CD8-positive, alpha-beta memory T cell (primary cell): ENCODE measurements around the gene CEBPE. TPM values are rescaled to one million over a fixed set of nuclear protein-coding genes. Genes with fewer than 3 reads are reported as not detected.

Source experiments
- CTCF ChIA-PET: fragments of 350-600 bp; sonication (Branson Sonifier 250); formaldehyde crosslinking; loops from one replicate; lab custom pipeline; 2021; ENCODE audit warnings: antibody characterized with exemption; lab: Charles Lee
- POLR2A ChIA-PET: fragments of 350-600 bp; sonication (Branson Sonifier 250); formaldehyde crosslinking; loops from one replicate; lab custom pipeline; 2021; ENCODE audit warnings: antibody characterized with exemption; lab: Charles Lee
- DNase-seq, 5 donors: peaks; one replicate each; pipeline versions ENCODE4 v3.0.0 to v3.0.0-alpha.2; 2020 to 2022; ENCODE audit warnings: mixed read lengths in 1 of 5
- H3K27ac ChIP-seq: one replicate; pipeline ENCODE4 v1.7.0; 2013; ENCODE audit warnings: low read depth, mild to moderate bottlenecking, low read length, moderate library complexity
- H3K27me3 ChIP-seq: 2 replicates; pipeline ENCODE4 v1.7.0; 2013; ENCODE audit warnings: low read length, mild to moderate bottlenecking; ENCODE audit not compliant: insufficient read depth, poor library complexity, severe bottlenecking
- H3K36me3 ChIP-seq: 2 replicates; pipeline ENCODE4 v1.7.0; 2013; ENCODE audit warnings: mild to moderate bottlenecking, low read length, moderate library complexity; ENCODE audit not compliant: insufficient read depth
- H3K4me1 ChIP-seq: 2 replicates; pipeline ENCODE4 v1.7.0; 2013; ENCODE audit warnings: mild to moderate bottlenecking, low read length, moderate library complexity; ENCODE audit not compliant: insufficient read depth
- H3K4me3 ChIP-seq: 2 replicates; pipeline ENCODE4 v1.7.0; 2013; ENCODE audit warnings: mild to moderate bottlenecking, low read length
- H3K9me3 ChIP-seq: 2 replicates; pipeline ENCODE4 v1.7.0; 2013; ENCODE audit warnings: mild to moderate bottlenecking, low read length
- H3K27ac Mint-ChIP-seq, 8 donors: one replicate each; pipeline ENCODE4 v1.8.0; 2020 to 2021; ENCODE audit warnings: mixed read lengths in 8 of 8, mild to moderate bottlenecking in 6 of 8, inconsistent platforms in 3 of 8, moderate library complexity in 3 of 8
- H3K27me3 Mint-ChIP-seq, 2 donors: one replicate each; pipeline ENCODE4 v1.8.0; 2020 to 2021; ENCODE audit warnings: mixed read lengths in 2 of 2, mild to moderate bottlenecking in 1 of 2, moderate library complexity in 1 of 2
- H3K36me3 Mint-ChIP-seq, 3 donors: one replicate each; pipeline ENCODE4 v1.8.0; 2020 to 2021; ENCODE audit warnings: mixed read lengths in 3 of 3, inconsistent platforms in 1 of 3, mild to moderate bottlenecking in 1 of 3
- H3K4me1 Mint-ChIP-seq, 3 donors: one replicate each; pipeline ENCODE4 v1.8.0; 2020 to 2021; ENCODE audit warnings: mixed read lengths in 3 of 3, inconsistent platforms in 1 of 3, mild to moderate bottlenecking in 1 of 3
- H3K4me3 Mint-ChIP-seq, 7 donors: one replicate each; pipeline ENCODE4 v1.8.0; 2020 to 2021; ENCODE audit warnings: mixed read lengths in 7 of 7, mild to moderate bottlenecking in 6 of 7, moderate library complexity in 4 of 7, inconsistent platforms in 2 of 7
- H3K9me3 Mint-ChIP-seq, 5 donors: one replicate each; pipeline ENCODE4 v1.8.0; 2020 to 2022; ENCODE audit warnings: mixed read lengths in 5 of 5, mild to moderate bottlenecking in 3 of 5, moderate library complexity in 2 of 5, inconsistent platforms in 1 of 5
- polyA plus RNA-seq: library from polyadenylated mRNA; unstranded; fragments of 300-500 nt; fragmentation: Illumina TruSeq; gene quantifications from one replicate; pipeline ENCODE4 v1.2.3, GENCODE V29; 2021
- total RNA-seq, 2 experiments: library from RNA; stranded (reverse); gene quantifications; one replicate each; pipeline ENCODE4 v1.2.3, GENCODE V29; 2021

CEBPE gene
- total and polyA plus RNA-seq, 3 experiments from 2014 or later: 0.16 to 0.22 TPM; not detected in 1

DNA sequence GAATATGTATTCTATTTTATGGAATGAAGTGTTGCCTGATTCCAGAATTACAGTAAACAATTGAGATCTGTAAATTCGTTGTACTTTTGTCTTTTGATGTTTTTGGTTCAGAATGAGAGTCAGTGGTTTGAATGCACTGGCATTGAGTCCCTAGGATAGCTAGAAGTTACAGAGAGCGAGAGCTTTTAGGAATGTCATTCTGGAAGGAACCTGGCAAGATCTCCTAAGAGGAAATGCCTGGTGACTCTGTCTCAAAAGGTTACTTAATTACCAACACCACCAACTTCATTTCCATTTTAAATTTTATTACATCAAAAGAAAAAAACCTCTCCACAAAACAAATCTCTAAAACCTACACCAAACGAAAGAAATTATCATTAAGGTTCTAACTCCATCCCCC lies 6.0 kb upstream of the CEBPE start:
- H3K27me3 ChIP-seq: no peaks in the 10 kb centered on the region
- Mint-ChIP-seq H3K27me3 (peaks cover 9 to 12% of the 10 kb centered on the region in 2 donors), H3K36me3 (no peaks in the 10 kb centered on the region), H3K9me3 (no peaks in the 10 kb centered on the region), H3K27ac (no peak overlapping the region), H3K4me1 (peaks cover 17 to 23% (median 17%) of the 10 kb centered on the region in 3 donors), H3K4me3 (no peak overlapping the region)
- no peak overlapping the region for H3K4me3 ChIP-seq
- CTCF ChIA-PET: interaction anchor here (2.6 kb wide), 1 partner anchor 62 kb away, joined by 8 read pairs; no protein-coding TSS in a partner anchor
- H3K27ac ChIP-seq: no peak overlapping the region
- no peak for DNase-seq
- POLR2A ChIA-PET: no interaction called here
- H3K4me1 ChIP-seq: peaks cover 18% of the 10 kb centered on the region
- H3K36me3 ChIP-seq: no peaks in the 10 kb centered on the region
- no peaks in the 10 kb centered on the region for H3K9me3 ChIP-seq

DNA sequence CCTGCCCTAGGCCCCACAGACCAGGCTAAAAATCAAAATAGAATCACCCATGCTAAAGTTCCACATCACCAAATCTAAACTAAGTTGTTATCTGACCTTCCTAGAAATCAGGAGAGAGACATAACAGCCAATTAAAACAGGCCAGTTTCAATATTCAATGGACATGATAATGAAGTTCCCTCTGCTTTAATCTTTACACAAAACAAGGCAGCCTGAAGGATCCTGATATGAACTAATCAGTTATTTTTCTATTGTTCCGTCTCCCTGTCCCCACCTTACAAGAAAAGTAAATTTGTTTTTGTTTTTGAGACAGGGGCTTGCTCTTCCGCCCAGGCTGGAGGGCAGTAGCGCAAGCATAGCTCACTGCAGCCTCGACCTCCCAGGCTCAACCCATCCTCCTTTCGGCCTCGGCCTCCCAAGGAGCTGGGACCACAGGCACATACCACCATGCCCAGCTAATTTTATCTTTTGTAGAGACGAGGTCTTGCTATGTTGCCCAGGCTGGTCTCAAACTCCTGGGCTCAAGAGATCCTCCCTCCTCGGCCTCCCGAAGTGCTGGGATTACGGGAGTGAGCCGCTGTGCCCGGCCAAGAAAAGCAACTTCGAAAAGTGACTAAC lies 5.4 kb upstream of the CEBPE start:
- Histone ChIP-seq H3K9me3 (no peaks in the 10 kb centered on the region), H3K36me3 (no peaks in the 10 kb centered on the region), H3K4me3 (no peak overlapping the region), H3K4me1 (peaks cover 24% of the 10 kb centered on the region), H3K27me3 (no peaks in the 10 kb centered on the region), H3K27ac (no peak overlapping the region)
- DNase-seq: no peak
- Mint-ChIP-seq H3K27ac (peak overlapping the region in 1 of 8 donors; percentile 21), H3K9me3 (no peaks in the 10 kb centered on the region), H3K27me3 (peaks cover 9% of the 10 kb centered on the region in 2 donors), H3K4me3 (no peak overlapping the region), H3K4me1 (peaks cover 22 to 29% (median 23%) of the 10 kb centered on the region in 3 donors), H3K36me3 (no peaks in the 10 kb centered on the region)
- POLR2A ChIA-PET: no interaction called here
- CTCF ChIA-PET: interaction anchor here (1.7 to 2.6 kb wide), 2 partner anchors 62 to 197 kb away, joined by 4 to 8 read pairs; partner anchors contain the start of gene PABPN1

DNA sequence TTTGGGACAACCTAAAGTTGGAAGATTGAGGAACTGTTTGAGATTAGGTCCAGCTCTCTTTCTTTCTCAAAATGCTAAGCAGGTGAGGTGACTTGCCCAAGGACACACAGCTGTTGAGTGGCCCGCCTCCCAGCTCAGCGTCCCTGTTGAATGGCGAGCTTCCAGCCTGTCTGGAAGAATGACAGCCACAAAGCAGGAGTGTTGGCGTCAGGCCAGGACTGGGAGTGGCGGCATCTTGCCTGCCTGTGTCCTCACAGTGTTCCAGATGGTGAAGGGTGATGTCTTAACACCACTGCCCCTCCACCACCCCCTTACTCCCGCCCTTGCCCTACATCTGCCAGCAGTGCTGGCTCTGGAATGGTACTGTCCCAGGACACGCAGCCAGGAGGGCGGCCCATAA lies 4.4 kb upstream of the CEBPE start:
- Histone ChIP-seq H3K36me3 (no peaks in the 10 kb centered on the region), H3K4me3 (no peak overlapping the region), H3K4me1 (peaks cover 34% of the 10 kb centered on the region), H3K27ac (peak overlapping the region; percentile 41), H3K27me3 (no peaks in the 10 kb centered on the region), H3K9me3 (no peaks in the 10 kb centered on the region)
- no peak for DNase-seq
- no peak overlapping the region for H3K27ac Mint-ChIP-seq
- peaks cover 0 to 8% of the 10 kb centered on the region in 2 donors for H3K27me3 Mint-ChIP-seq
- H3K4me3 Mint-ChIP-seq: no peak overlapping the region
- ChIA-PET POLR2A (no interaction called here), CTCF (interaction anchor here (1.0 to 2.6 kb wide), 4 partner anchors 55 to 198 kb away, joined by 3 to 8 read pairs (median 4); partner anchors contain the start of gene PABPN1)
- no peaks in the 10 kb centered on the region for H3K9me3 Mint-ChIP-seq
- H3K4me1 Mint-ChIP-seq: peaks cover 28 to 39% (median 29%) of the 10 kb centered on the region in 3 donors
- no peaks in the 10 kb centered on the region for H3K36me3 Mint-ChIP-seq

DNA sequence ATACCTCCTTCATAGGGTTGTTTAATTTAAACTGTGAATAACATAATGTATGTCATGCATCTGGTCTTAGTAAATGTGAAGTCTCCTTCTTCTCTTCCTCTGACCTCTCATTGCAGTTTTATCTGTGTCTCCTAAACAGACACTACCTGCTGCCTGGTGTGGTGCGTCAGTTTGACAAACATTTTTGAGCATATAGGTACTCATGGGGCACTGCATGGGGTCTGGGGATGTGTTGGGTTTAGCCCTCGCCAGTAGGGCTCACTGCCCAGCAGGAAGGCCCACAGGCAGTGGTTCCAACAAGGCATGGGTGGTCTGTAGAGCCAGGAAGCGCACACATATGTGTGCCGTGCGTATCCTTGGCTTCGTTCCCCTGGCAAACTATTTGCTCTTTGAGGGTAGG lies 3.0 kb upstream of the CEBPE start:
- no peaks in the 10 kb centered on the region for H3K36me3 ChIP-seq
- ChIA-PET POLR2A (no interaction called here), CTCF (interaction anchor here (0.8 to 2.9 kb wide), 8 partner anchors 23 to 258 kb away, joined by 3 to 17 read pairs (median 6); partner anchors contain the start of gene SLC7A8)
- H3K4me3 ChIP-seq: no peak overlapping the region
- H3K4me1 ChIP-seq: peaks cover 47% of the 10 kb centered on the region
- H3K27me3 ChIP-seq: no peaks in the 10 kb centered on the region
- H3K36me3 Mint-ChIP-seq: no peaks in the 10 kb centered on the region
- H3K4me3 Mint-ChIP-seq: no peak overlapping the region
- H3K27ac ChIP-seq: no peak overlapping the region
- no peaks in the 10 kb centered on the region for H3K9me3 ChIP-seq
- peaks cover 0 to 5% of the 10 kb centered on the region in 2 donors for H3K27me3 Mint-ChIP-seq
- no peaks in the 10 kb centered on the region for H3K9me3 Mint-ChIP-seq
- DNase-seq: no peak
- peak overlapping the region in 1 of 8 donors; percentile 38 for H3K27ac Mint-ChIP-seq
- H3K4me1 Mint-ChIP-seq: peaks cover 28 to 38% (median 28%) of the 10 kb centered on the region in 3 donors

DNA sequence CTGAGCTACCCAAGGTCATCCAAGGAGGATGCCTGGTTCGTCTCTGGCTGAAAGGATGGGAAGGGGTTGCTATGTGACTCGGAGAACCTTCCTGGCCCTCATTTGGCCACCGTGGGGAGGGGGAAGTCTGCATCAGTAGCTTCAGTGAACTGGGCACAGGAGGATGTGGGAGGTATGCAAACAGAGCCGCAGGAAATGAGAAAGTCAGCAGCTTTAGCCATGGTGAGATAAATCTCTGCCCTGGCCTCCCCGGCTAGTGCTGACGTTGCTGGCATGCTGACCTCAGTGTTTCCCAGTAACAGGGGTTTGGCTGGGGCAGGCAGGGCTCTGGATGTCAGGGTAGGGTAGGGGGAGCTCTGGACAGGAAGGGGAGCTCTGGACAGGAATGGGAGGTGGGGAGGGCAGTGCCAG lies 2.3 kb upstream of the CEBPE start:
- peaks cover 28 to 42% (median 28%) of the 10 kb centered on the region in 3 donors for H3K4me1 Mint-ChIP-seq
- CTCF ChIA-PET: interaction anchor here (0.7 to 3.1 kb wide), 26 partner anchors 8 to 259 kb away, joined by 3 to 21 read pairs (median 6); partner anchors contain the start of genes ACIN1, C14orf119, HOMEZ and SLC7A8
- Histone ChIP-seq H3K4me1 (peaks cover 53% of the 10 kb centered on the region), H3K27me3 (no peaks in the 10 kb centered on the region), H3K27ac (no peak overlapping the region), H3K9me3 (no peaks in the 10 kb centered on the region), H3K36me3 (no peaks in the 10 kb centered on the region), H3K4me3 (peak overlapping the region; percentile 59)
- DNase-seq: no peak
- POLR2A ChIA-PET: interaction anchor here (1.0 to 2.1 kb wide), 4 partner anchors 27 to 181 kb away, joined by 3 to 32 read pairs (median 7); partner anchors contain the start of genes ACIN1, C14orf119, HOMEZ and PPP1R3E
- H3K4me3 Mint-ChIP-seq: peak overlapping the region in 2 of 7 donors; percentile 72 to 77
- H3K27me3 Mint-ChIP-seq: peaks cover 0 to 5% of the 10 kb centered on the region in 2 donors
- peak overlapping the region in 5 of 8 donors; percentile 50 to 85 (median 77) for H3K27ac Mint-ChIP-seq
- no peaks in the 10 kb centered on the region for H3K36me3 Mint-ChIP-seq
- no peaks in the 10 kb centered on the region for H3K9me3 Mint-ChIP-seq

DNA sequence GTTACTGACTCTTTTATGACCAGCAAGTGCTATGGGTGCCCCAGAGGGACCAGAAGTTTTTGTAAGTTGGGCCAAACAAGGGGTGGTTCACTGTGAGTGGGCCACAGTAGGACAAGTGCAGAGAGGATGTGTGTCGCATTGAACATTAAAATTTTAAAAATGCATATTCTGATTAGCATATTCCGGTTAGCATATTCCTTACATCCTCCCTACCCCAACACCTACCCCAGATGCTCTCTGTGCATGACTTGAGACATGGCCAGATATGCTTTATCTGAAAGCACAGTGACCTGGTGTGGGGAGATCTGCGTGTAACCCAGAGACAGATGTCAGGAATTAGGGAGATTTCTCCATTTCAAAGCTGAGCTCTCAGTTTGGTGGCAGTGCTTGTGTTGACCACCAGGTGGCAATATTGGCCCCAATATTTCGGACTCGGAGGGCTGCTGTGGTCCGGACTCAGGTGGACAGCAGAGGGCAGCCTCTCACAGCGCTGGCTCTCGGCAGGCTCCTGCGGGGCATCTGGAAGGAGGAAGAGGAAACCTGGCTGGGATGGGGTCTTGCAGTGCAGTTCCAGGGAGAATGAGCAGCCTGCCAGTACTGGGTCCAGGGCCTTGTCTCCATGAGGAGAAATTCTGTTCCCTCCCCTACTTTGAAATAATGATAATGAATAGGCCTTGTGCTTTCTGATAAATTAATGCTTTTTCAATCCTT lies 1.6 kb upstream of the CEBPE start:
- DNase-seq: peak; percentile 58 to 85 (median 76)
- Histone ChIP-seq H3K27me3 (no peaks in the 10 kb centered on the region), H3K4me3 (peak overlapping the region; percentile 59), H3K9me3 (no peaks in the 10 kb centered on the region), H3K27ac (peak overlapping the region; percentile 10), H3K4me1 (peaks cover 53% of the 10 kb centered on the region), H3K36me3 (no peaks in the 10 kb centered on the region)
- H3K4me3 Mint-ChIP-seq: peak overlapping the region in 6 of 7 donors; percentile 38 to 77 (median 65)
- POLR2A ChIA-PET: interaction anchor here (0.5 to 2.1 kb wide), 7 partner anchors 26 to 200 kb away, joined by 3 to 32 read pairs (median 3); partner anchors contain the start of genes ACIN1, C14orf119, HOMEZ and PPP1R3E
- peaks cover 3 to 5% of the 10 kb centered on the region in 2 donors for H3K27me3 Mint-ChIP-seq
- CTCF ChIA-PET: interaction anchor here (0.6 to 3.1 kb wide), 37 partner anchors 8 to 270 kb away, joined by 3 to 21 read pairs (median 4); partner anchors contain the start of genes ACIN1, C14orf119, HOMEZ and SLC7A8
- H3K9me3 Mint-ChIP-seq: no peaks in the 10 kb centered on the region
- H3K36me3 Mint-ChIP-seq: no peaks in the 10 kb centered on the region
- H3K4me1 Mint-ChIP-seq: peaks cover 28 to 42% (median 28%) of the 10 kb centered on the region in 3 donors
- peak overlapping the region; percentile 77 to 96 (median 80) for H3K27ac Mint-ChIP-seq

DNA sequence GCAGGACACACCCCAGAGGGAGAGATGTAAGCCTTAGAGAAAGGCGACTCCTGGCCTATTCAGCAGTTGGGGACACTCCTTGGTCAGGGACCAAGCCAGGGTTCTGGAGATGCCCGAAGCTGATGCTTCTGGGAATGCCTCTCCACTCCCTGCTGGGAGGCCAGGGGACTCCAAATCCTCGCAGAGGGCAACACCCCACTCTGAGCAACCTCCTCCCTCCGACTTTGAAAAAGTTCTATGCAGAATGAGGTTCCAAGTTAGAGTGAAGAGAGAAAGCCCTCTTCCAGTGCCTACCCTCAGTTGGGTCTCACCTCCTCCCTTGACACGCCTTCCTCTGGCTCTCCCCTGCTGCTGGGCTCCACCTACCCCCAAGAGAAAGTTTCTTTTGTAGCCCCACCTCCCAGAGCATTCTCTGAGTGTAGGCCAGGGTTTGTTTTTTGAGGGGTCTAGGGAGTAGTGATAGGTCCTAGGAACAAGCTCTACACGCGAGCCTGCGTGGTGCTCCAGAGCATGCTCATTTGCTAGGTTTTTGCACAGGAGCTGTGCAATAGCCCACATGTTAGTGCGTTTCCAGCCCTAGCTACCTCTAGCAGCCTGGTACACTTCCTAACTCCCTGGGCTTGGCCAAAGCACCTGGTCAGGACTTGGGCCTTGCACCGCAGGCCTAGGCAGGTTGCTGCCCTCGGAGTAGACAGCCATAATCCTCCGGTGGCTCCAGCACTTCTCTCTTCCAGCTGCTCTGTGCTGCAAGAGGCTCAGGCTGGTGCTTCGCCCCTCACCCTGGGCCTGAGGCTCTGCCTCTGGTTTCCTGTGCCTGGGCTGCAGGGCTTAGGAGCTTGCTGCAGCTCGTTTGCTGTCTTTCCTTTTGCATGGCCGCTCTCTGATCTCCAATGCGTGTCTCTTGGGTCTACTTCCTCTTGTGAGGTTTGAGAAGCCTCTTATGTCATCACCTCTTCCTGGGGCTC lies 590 bp upstream of the CEBPE start:
- H3K4me1 ChIP-seq: peaks cover 58% of the 10 kb centered on the region
- no peaks in the 10 kb centered on the region for H3K27me3 ChIP-seq
- Mint-ChIP-seq H3K27me3 (peaks cover 5 to 8% of the 10 kb centered on the region in 2 donors), H3K4me3 (peak overlapping the region; percentile 6 to 77 (median 71)), H3K4me1 (peaks cover 28 to 46% (median 28%) of the 10 kb centered on the region in 3 donors), H3K9me3 (no peaks in the 10 kb centered on the region), H3K27ac (peak overlapping the region; percentile 58 to 96 (median 80)), H3K36me3 (no peaks in the 10 kb centered on the region)
- CTCF ChIA-PET: interaction anchor here (0.7 to 3.1 kb wide), 19 partner anchors 10 to 271 kb away, joined by 3 to 21 read pairs (median 5); partner anchors contain the start of genes ACIN1 and C14orf119
- peak overlapping the region; percentile 59 for H3K4me3 ChIP-seq
- peak in 3 of 5 donors; percentile 33 to 74 (median 62) for DNase-seq
- no peaks in the 10 kb centered on the region for H3K9me3 ChIP-seq
- peak overlapping the region; percentile 10 for H3K27ac ChIP-seq
- POLR2A ChIA-PET: interaction anchor here (0.6 to 2.1 kb wide), 4 partner anchors 25 to 1593 kb away, joined by 3 to 32 read pairs (median 8); partner anchors contain the start of genes ACIN1, C14orf119 and PPP1R3E
- no peaks in the 10 kb centered on the region for H3K36me3 ChIP-seq
